A549 (cell line): ENCODE measurements around the gene CASK. TPM values are rescaled to one million over a fixed set of nuclear protein-coding genes. Genes with fewer than 3 reads are reported as not detected.

ENCODE experiments used
- ATAC-seq, 2 experiments: fragments of 200-7000 bp in 1 of 2; fragments of >200 bp in 1 of 2; cut with Nextera tagmentation in 1 of 2; cut with Tn5 transposase in 1 of 2; 3 replicates each; pipeline versions ENCODE4 v1.8.0 to v1.9.1; 2018 to 2020; ENCODE audit warnings: mild to moderate bottlenecking in 1 of 2, moderate library complexity in 1 of 2
- CTCF ChIA-PET: fragments of 300-600 bp; sonication (Branson Sonifier 250); formaldehyde crosslinking; extraction: SDS; loops from one replicate; lab custom pipeline; 2021; ENCODE audit warnings: antibody characterized with exemption, inconsistent platforms; lab: Yijun Ruan, JAX
- POLR2A ChIA-PET: fragments of 350-600 bp; formaldehyde crosslinking; extraction: SDS; loops from one replicate; lab custom pipeline; 2021; ENCODE audit warnings: antibody characterized with exemption, inconsistent platforms; lab: Yijun Ruan, JAX
- DNase-seq, 2 experiments: peaks; one replicate each; pipeline versions ENCODE4 v3.0.0 to v3.0.0-alpha.2; 2011 to 2016; ENCODE audit warnings: low read depth in 1 of 2, low spot score in 1 of 2
- FAIRE-seq: peaks from 2 replicates; lab custom pipeline; 2011; peaks lifted over from hg19 to GRCh38; lab: Jason Lieb, UNC
- H3K27ac ChIP-seq, 2 experiments: fragments of >200 bp; sonication (Bioruptor Twin); formaldehyde crosslinking; 3 replicates each; pipeline ENCODE4 v1.5.1; 2016 to 2017
- H3K4me1 ChIP-seq: fragments of >200 bp; sonication (Bioruptor Twin); formaldehyde crosslinking; 3 replicates; pipeline ENCODE4 v1.6.1; 2016
- H3K4me2 ChIP-seq: fragments of >200 bp; sonication (Bioruptor Twin); formaldehyde crosslinking; 3 replicates; pipeline ENCODE4 v1.6.1; 2016
- H3K4me3 ChIP-seq: fragments of >200 bp; sonication (Bioruptor Twin); formaldehyde crosslinking; 3 replicates; pipeline ENCODE4 v1.5.1; 2016
- H3K9me3 ChIP-seq: fragments of >200 bp; sonication (Bioruptor Twin); formaldehyde crosslinking; 3 replicates; pipeline ENCODE4 v1.6.1; 2016
- ATOH8 ChIP-seq: fragments of 250-450 bp; sonication (Bioruptor Pico); IDR thresholded peaks from 2 replicates; pipeline ENCODE4 v1.5.0; 2020; ENCODE audit warnings: low read depth, mild to moderate bottlenecking, moderate library complexity
- BHLHE40 ChIP-seq: IDR thresholded peaks from 2 replicates; pipeline ENCODE4 v1.6.1; 2012; ENCODE audit warnings: low read depth, low read length, inconsistent platforms
- CBX2 ChIP-seq: fragments of 200-600 bp; sonication (generic); IDR thresholded peaks from 2 replicates; pipeline ENCODE4 v1.6.1; 2016; ENCODE audit warnings: low read depth, mild to moderate bottlenecking, borderline replicate concordance
- CHD2 ChIP-seq: fragments of 150-350 bp; IDR thresholded peaks from 2 replicates; pipeline ENCODE4 v1.6.1; 2014; ENCODE audit warnings: low read length; ENCODE audit not compliant: partially characterized antibody
- CTCF ChIP-seq: fragments of >200 bp; sonication (Bioruptor Twin); formaldehyde crosslinking; IDR thresholded peaks from 3 replicates; pipeline ENCODE4 v1.5.1; 2016
- EHMT2 ChIP-seq: fragments of 200-600 bp; sonication (generic); IDR thresholded peaks from 2 replicates; pipeline ENCODE4 v1.6.1; 2016; ENCODE audit warnings: antibody characterized with exemption, low read depth, mild to moderate bottlenecking, moderate library complexity
- ELK1 ChIP-seq: fragments of 150-350 bp; IDR thresholded peaks from 2 replicates; pipeline ENCODE4 v1.6.1; 2014; ENCODE audit warnings: low read depth, mild to moderate bottlenecking, low read length
- ESRRA ChIP-seq: fragments of 150-350 bp; IDR thresholded peaks from 2 replicates; pipeline ENCODE4 v1.6.1; 2014; ENCODE audit warnings: mild to moderate bottlenecking, low read length, borderline replicate concordance
- FOSB ChIP-seq: fragments of 250-450 bp; sonication (Bioruptor Pico); IDR thresholded peaks from 2 replicates; pipeline ENCODE4 v1.5.0; 2020; ENCODE audit warnings: mild to moderate bottlenecking, moderate library complexity
- FOXS1 ChIP-seq: fragments of 250-450 bp; sonication (Bioruptor Pico); IDR thresholded peaks from 2 replicates; pipeline ENCODE4 v1.5.0; 2020; ENCODE audit warnings: mild to moderate bottlenecking, moderate library complexity
- GATA3 ChIP-seq: IDR thresholded peaks from 2 replicates; pipeline ENCODE4 v1.6.1; 2012; ENCODE audit warnings: borderline replicate concordance
- HDAC2 ChIP-seq: fragments of 200-600 bp; sonication (generic); IDR thresholded peaks from 2 replicates; pipeline ENCODE4 v1.6.1; 2016
- HEYL ChIP-seq: fragments of 250-450 bp; sonication (Bioruptor Pico); IDR thresholded peaks from 2 replicates; pipeline ENCODE4 v1.8.0; 2021; ENCODE audit warnings: mild to moderate bottlenecking, moderate library complexity
- HOXB13 ChIP-seq: fragments of 250-450 bp; sonication (Bioruptor Pico); IDR thresholded peaks from 2 replicates; pipeline ENCODE4 v1.5.0; 2020; ENCODE audit warnings: low read depth, mild to moderate bottlenecking, moderate library complexity
- JUNB ChIP-seq: fragments of >200 bp; sonication (Bioruptor Twin); formaldehyde crosslinking; IDR thresholded peaks from 2 replicates; pipeline ENCODE4 v1.6.1; 2016
- KDM1A ChIP-seq: fragments of 200-600 bp; sonication (generic); IDR thresholded peaks from 2 replicates; pipeline ENCODE4 v1.6.1; 2016; ENCODE audit warnings: low read depth, mild to moderate bottlenecking
- MAFK ChIP-seq: fragments of 450-650 bp; IDR thresholded peaks from 2 replicates; pipeline ENCODE4 v1.6.1; 2014; ENCODE audit not compliant: partially characterized antibody
- NR3C1 ChIP-seq: fragments of >200 bp; sonication (Bioruptor Twin); formaldehyde crosslinking; IDR thresholded peaks from 3 replicates; pipeline ENCODE4 v1.6.1; 2017
- PHF8 ChIP-seq: fragments of 200-600 bp; sonication (generic); IDR thresholded peaks from 2 replicates; pipeline ENCODE4 v1.6.1; 2016; ENCODE audit warnings: low read depth, mild to moderate bottlenecking, antibody characterized with exemption, moderate library complexity, borderline replicate concordance
- POLR2A ChIP-seq: IDR thresholded peaks from 2 replicates; pipeline ENCODE4 v1.6.1; 2012; ENCODE audit warnings: mild to moderate bottlenecking, low read length
- RAD21 ChIP-seq, 2 experiments: fragments of >200 bp in 1 of 2; sonication (Bioruptor Twin) in 1 of 2; formaldehyde crosslinking in 1 of 2; IDR thresholded peaks in 1 of 2; conservative IDR thresholded peaks in 1 of 2; 2 replicates in 1 of 2; 3 replicates in 1 of 2; pipeline ENCODE4 v1.6.1; 2012 to 2018; ENCODE audit warnings: inconsistent platforms in 1 of 2
- RARB ChIP-seq: fragments of 250-450 bp; sonication (Bioruptor Pico); IDR thresholded peaks from 2 replicates; pipeline ENCODE4 v1.8.0; 2021; ENCODE audit warnings: mild to moderate bottlenecking, moderate library complexity
- RCOR1 ChIP-seq: fragments of 150-350 bp; IDR thresholded peaks from 2 replicates; pipeline ENCODE4 v1.6.1; 2014; ENCODE audit warnings: antibody characterized with exemption, low read length, low read depth
- REST ChIP-seq: fragments of 200-600 bp; sonication (generic); IDR thresholded peaks from 2 replicates; pipeline ENCODE4 v1.6.1; 2016; ENCODE audit warnings: antibody characterized with exemption, mild to moderate bottlenecking, moderate library complexity
- RFX5 ChIP-seq: fragments of 450-650 bp; IDR thresholded peaks from 2 replicates; pipeline ENCODE4 v1.7.1; 2014; ENCODE audit warnings: antibody characterized with exemption, mild to moderate bottlenecking, moderate library complexity
- SMC3 ChIP-seq: fragments of >200 bp; sonication (Bioruptor Twin); formaldehyde crosslinking; IDR thresholded peaks from 3 replicates; pipeline ENCODE4 v1.6.1; 2018; ENCODE audit warnings: inconsistent platforms
- TFCP2L1 ChIP-seq: fragments of 250-450 bp; sonication (Bioruptor Pico); IDR thresholded peaks from 2 replicates; pipeline ENCODE4 v1.5.0; 2021; ENCODE audit warnings: mild to moderate bottlenecking
- ZFP36 ChIP-seq: fragments of 450-650 bp; IDR thresholded peaks from 2 replicates; pipeline ENCODE4 v1.6.1; 2014; ENCODE audit warnings: borderline replicate concordance; ENCODE audit not compliant: partially characterized antibody
- WGBS: methylation state at CpG from one replicate; pipeline ENCODE4 v1.1.6; 2017; ENCODE audit errors: missing lambda C conversion rate; 5-methylcytosine and 5-hydroxymethylcytosine counted together
- polyA plus RNA-seq, 4 experiments: library from polyadenylated mRNA; depleted of rRNA in 3 of 4; stranded (reverse); fragments of >200 nt; fragmentation: RNase III in 1 of 4; extraction: RNeasy Plus Mini Kit Qiagen cat#74134 plus additional on column Dnase treatment in 1 of 4; gene quantifications; 2 replicates in 3 of 4; 3 replicates in 1 of 4; pipeline ENCODE4 v1.2.3, GENCODE V29; 2011 to 2017
- TF ChIP-seq, protein P1 (sequence below): fragments of >200 bp; sonication (Bioruptor Twin); formaldehyde crosslinking; IDR thresholded peaks from 2 replicates; pipeline ENCODE4 v1.6.1; 2016

CASK gene
- polyA plus RNA-seq, 2 of the 4 experiments (the other 2 are of a cell fraction): 23.3 to 57.6 TPM

GRCh38 chrX:41837270-41837944 lies 85.9 kb downstream of the CASK start:
- H3K4me3 ChIP-seq: no peak overlapping the region
- no peak for TF ChIP-seq EHMT2
- no peak for TF ChIP-seq HDAC2
- no peak for TF ChIP-seq RARB (CRISPR knock-in tag)
- TF ChIP-seq CBX2: no peak
- no peak for TF ChIP-seq JUNB
- no peak for TF ChIP-seq HEYL (CRISPR knock-in tag)
- no peak for TF ChIP-seq TFCP2L1 (CRISPR knock-in tag)
- no peak for TF ChIP-seq RCOR1
- TF ChIP-seq SMC3: no peak
- no peak for TF ChIP-seq PHF8
- TF ChIP-seq ZFP36: no peak
- TF ChIP-seq ATOH8 (CRISPR knock-in tag): no peak
- TF ChIP-seq KDM1A: no peak
- no peak for TF ChIP-seq HOXB13
- no peak for TF ChIP-seq REST
- TF ChIP-seq, protein P1, sequence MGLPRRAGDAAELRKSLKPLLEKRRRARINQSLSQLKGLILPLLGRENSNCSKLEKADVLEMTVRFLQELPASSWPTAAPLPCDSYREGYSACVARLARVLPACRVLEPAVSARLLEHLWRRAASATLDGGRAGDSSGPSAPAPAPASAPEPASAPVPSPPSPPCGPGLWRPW: no peak
- no peak for TF ChIP-seq RFX5
- no peak for TF ChIP-seq FOSB (CRISPR knock-in tag)
- no peak for TF ChIP-seq POLR2A
- no peak for TF ChIP-seq CHD2
- H3K9me3 ChIP-seq: no peaks in the 10 kb centered on the region; the same call in 2 of the 3 replicates
- ATAC-seq (no peak), FAIRE-seq (peak; percentile 28), DNase-seq (no peak)
- H3K4me1 ChIP-seq: peaks cover 9% of the 10 kb centered on the region; the same call in 2 of the 3 replicates
- ChIA-PET POLR2A (no interaction called here), CTCF (no interaction called here)
- no peak overlapping the region for H3K27ac ChIP-seq
- no peak overlapping the region for H3K4me2 ChIP-seq
- WGBS: 73% methylated on average over 6 of the region's 6 CpGs

DNA sequence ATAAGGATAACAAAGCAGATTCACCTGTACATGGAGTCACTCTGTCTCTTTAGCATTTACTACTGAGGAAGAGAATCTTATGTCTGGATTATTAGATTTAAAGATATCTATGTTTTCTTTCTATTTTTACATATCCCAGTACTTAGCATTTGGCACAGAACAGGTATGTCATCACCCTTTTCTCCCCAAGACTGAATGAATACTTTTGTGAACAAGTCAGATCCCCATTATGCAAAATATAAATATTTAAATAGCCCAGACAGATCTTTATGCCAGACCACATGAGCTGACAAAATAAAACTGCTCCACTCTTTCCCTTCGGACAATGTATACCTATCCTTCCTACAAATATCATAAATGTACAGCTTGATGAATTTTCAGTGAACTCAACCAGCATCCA lies 94.5 kb downstream of the CASK start:
- FAIRE-seq (no peak), DNase-seq (no peak), ATAC-seq (no peak)
- Histone ChIP-seq H3K9me3 (no peaks in the 10 kb centered on the region), H3K4me1 (peaks cover 14% of the 10 kb centered on the region), H3K4me2 (no peak overlapping the region), H3K4me3 (no peak overlapping the region), H3K27ac (no peak overlapping the region)
- ChIA-PET CTCF (no interaction called here), POLR2A (no interaction called here)
- WGBS: 95% methylated on average over 1 of the region's 1 CpG
- TF ChIP-seq TFCP2L1 (CRISPR knock-in tag): no peak
- no peak for TF ChIP-seq FOXS1 (CRISPR knock-in tag)
- TF ChIP-seq NR3C1: no peak
- TF ChIP-seq GATA3: no peak
- TF ChIP-seq MAFK: no peak
- no peak for TF ChIP-seq ESRRA
- TF ChIP-seq CTCF: no peak
- no peak for TF ChIP-seq RAD21 (conservative IDR thresholded peaks at IDR 0.05 in 1 of 2, IDR thresholded peaks at IDR 0.05 in 1 of 2)
- no peak for TF ChIP-seq SMC3
- no peak for TF ChIP-seq ELK1
- TF ChIP-seq CHD2: no peak
- TF ChIP-seq BHLHE40: no peak
